ENCODE results near the gene ZFAND3.

ZFAND3 gene

GRCh38 chr6:38142178-38142902 is 322.8 kb downstream of the ZFAND3 start:
- Mint-ChIP-seq H3K9me3 (no peaks in the 10 kb centered on the region), H3K27me3 (ENCODE audit: low read depth) (no peaks in the 10 kb centered on the region), H3K36me3 (ENCODE audit: low read depth) (no peaks in the 10 kb centered on the region), H3K4me3 (no peak overlapping the region), H3K4me1 (ENCODE audit: low read depth) (peaks cover 7% of the 10 kb centered on the region), H3K27ac (no peak overlapping the region)
- DNase-seq (ENCODE audit: low spot score): no peak

GRCh38 chr6:38143191-38144150 is 323.9 kb downstream of the ZFAND3 start:
- Mint-ChIP-seq H3K4me3 (no peak overlapping the region), H3K4me1 (ENCODE audit: low read depth) (peaks cover 7% of the 10 kb centered on the region), H3K36me3 (ENCODE audit: low read depth) (no peaks in the 10 kb centered on the region), H3K27me3 (ENCODE audit: low read depth) (no peaks in the 10 kb centered on the region), H3K27ac (no peak overlapping the region), H3K9me3 (no peaks in the 10 kb centered on the region)
- no peak for DNase-seq (ENCODE audit: low spot score)

GRCh38 chr6:38144365-38144945 is 324.9 kb downstream of the ZFAND3 start:
- Mint-ChIP-seq H3K4me1 (ENCODE audit: low read depth) (peaks cover 7% of the 10 kb centered on the region), H3K36me3 (ENCODE audit: low read depth) (no peaks in the 10 kb centered on the region), H3K27me3 (ENCODE audit: low read depth) (no peaks in the 10 kb centered on the region), H3K27ac (no peak overlapping the region), H3K9me3 (no peaks in the 10 kb centered on the region), H3K4me3 (no peak overlapping the region)
- no peak for DNase-seq (ENCODE audit: low spot score)

GRCh38 chr6:38146021-38146733 is 326.6 kb downstream of the ZFAND3 start:
- Mint-ChIP-seq H3K4me3 (no peak overlapping the region), H3K27me3 (ENCODE audit: low read depth) (no peaks in the 10 kb centered on the region), H3K4me1 (ENCODE audit: low read depth) (peaks cover 7% of the 10 kb centered on the region), H3K9me3 (no peaks in the 10 kb centered on the region), H3K36me3 (ENCODE audit: low read depth) (no peaks in the 10 kb centered on the region), H3K27ac (no peak overlapping the region)
- no peak for DNase-seq (ENCODE audit: low spot score)

- Mint-ChIP-seq H3K27me3 (ENCODE audit: low read depth) (no peaks in the 10 kb centered on the region), H3K36me3 (ENCODE audit: low read depth) (no peaks in the 10 kb centered on the region), H3K27ac (no peak overlapping the region), H3K4me3 (no peak overlapping the region), H3K9me3 (no peaks in the 10 kb centered on the region), H3K4me1 (ENCODE audit: low read depth) (peaks cover 7% of the 10 kb centered on the region)
- DNase-seq (ENCODE audit: low spot score): no peak
Observed at GRCh38 chr6:38146734-38147027, 327.2 kb downstream of the ZFAND3 start.

GRCh38 chr6:38148606-38149005 is 329.1 kb downstream of the ZFAND3 start:
- no peak for DNase-seq (ENCODE audit: low spot score)
- Mint-ChIP-seq H3K4me3 (no peak overlapping the region), H3K9me3 (no peaks in the 10 kb centered on the region), H3K4me1 (ENCODE audit: low read depth) (peaks cover 7% of the 10 kb centered on the region), H3K36me3 (ENCODE audit: low read depth) (no peaks in the 10 kb centered on the region), H3K27ac (no peak overlapping the region), H3K27me3 (ENCODE audit: low read depth) (no peaks in the 10 kb centered on the region)

GRCh38 chr6:38149531-38149930 is 330.0 kb downstream of the ZFAND3 start:
- H3K4me3 Mint-ChIP-seq: no peak overlapping the region
- peaks cover 7% of the 10 kb centered on the region for H3K4me1 Mint-ChIP-seq (ENCODE audit: low read depth)
- DNase-seq (ENCODE audit: low spot score): no peak
- no peaks in the 10 kb centered on the region for H3K9me3 Mint-ChIP-seq
- H3K27ac Mint-ChIP-seq: no peak overlapping the region
- H3K27me3 Mint-ChIP-seq (ENCODE audit: low read depth): no peaks in the 10 kb centered on the region
- no peaks in the 10 kb centered on the region for H3K36me3 Mint-ChIP-seq (ENCODE audit: low read depth)

- no peaks in the 10 kb centered on the region for H3K9me3 Mint-ChIP-seq
- H3K4me3 Mint-ChIP-seq: no peak overlapping the region
- H3K27me3 Mint-ChIP-seq (ENCODE audit: low read depth): no peaks in the 10 kb centered on the region
- H3K27ac Mint-ChIP-seq: no peak overlapping the region
- no peaks in the 10 kb centered on the region for H3K36me3 Mint-ChIP-seq (ENCODE audit: low read depth)
- DNase-seq (ENCODE audit: low spot score): no peak
- H3K4me1 Mint-ChIP-seq (ENCODE audit: low read depth): peaks cover 7% of the 10 kb centered on the region
Observed at GRCh38 chr6:38150021-38150420, 330.5 kb downstream of the ZFAND3 start.

- Mint-ChIP-seq H3K4me1 (ENCODE audit: low read depth) (peaks cover 3% of the 10 kb centered on the region), H3K27ac (no peak overlapping the region), H3K9me3 (no peaks in the 10 kb centered on the region), H3K27me3 (ENCODE audit: low read depth) (no peaks in the 10 kb centered on the region), H3K4me3 (no peak overlapping the region), H3K36me3 (ENCODE audit: low read depth) (no peaks in the 10 kb centered on the region)
- no peak for DNase-seq (ENCODE audit: low spot score)
Observed at GRCh38 chr6:38150681-38151296, 331.3 kb downstream of the ZFAND3 start.

GRCh38 chr6:38151580-38152500 is 332.3 kb downstream of the ZFAND3 start:
- H3K4me1 Mint-ChIP-seq (ENCODE audit: low read depth): no peaks in the 10 kb centered on the region
- no peaks in the 10 kb centered on the region for H3K36me3 Mint-ChIP-seq (ENCODE audit: low read depth)
- no peaks in the 10 kb centered on the region for H3K9me3 Mint-ChIP-seq
- DNase-seq (ENCODE audit: low spot score): no peak
- H3K4me3 Mint-ChIP-seq: no peak overlapping the region
- no peaks in the 10 kb centered on the region for H3K27me3 Mint-ChIP-seq (ENCODE audit: low read depth)
- no peak overlapping the region for H3K27ac Mint-ChIP-seq

GRCh38 chr6:38152620-38153019 is 333.1 kb downstream of the ZFAND3 start:
- no peak for DNase-seq (ENCODE audit: low spot score)
- no peaks in the 10 kb centered on the region for H3K9me3 Mint-ChIP-seq
- H3K4me3 Mint-ChIP-seq: no peak overlapping the region
- no peak overlapping the region for H3K27ac Mint-ChIP-seq
- H3K4me1 Mint-ChIP-seq (ENCODE audit: low read depth): no peaks in the 10 kb centered on the region
- H3K27me3 Mint-ChIP-seq (ENCODE audit: low read depth): no peaks in the 10 kb centered on the region
- H3K36me3 Mint-ChIP-seq (ENCODE audit: low read depth): no peaks in the 10 kb centered on the region

GRCh38 chr6:38153076-38153797 is 333.7 kb downstream of the ZFAND3 start:
- Mint-ChIP-seq H3K4me1 (ENCODE audit: low read depth) (no peaks in the 10 kb centered on the region), H3K27ac (no peak overlapping the region)

More at GRCh38 chr6:38153076-38153797, 333.7 kb downstream of the ZFAND3 start:
- H3K4me3 Mint-ChIP-seq: no peak overlapping the region
- H3K36me3 Mint-ChIP-seq (ENCODE audit: low read depth): no peaks in the 10 kb centered on the region
- H3K27me3 Mint-ChIP-seq (ENCODE audit: low read depth): no peaks in the 10 kb centered on the region
- H3K9me3 Mint-ChIP-seq: no peaks in the 10 kb centered on the region
- DNase-seq (ENCODE audit: low spot score): no peak

All from T-helper 2 cell treated with Interferon-gamma antibody and Interleukin-4, amounts not matched to agents 5 μg/mL and 100 μg/mL, for 36 hours (primary cell).